Immature natural killer cell (primary cell): ENCODE measurements around the gene RLIM. TPM values are rescaled to one million over a fixed set of nuclear protein-coding genes. Genes with fewer than 3 reads are reported as not detected.

Experiments
- DNase-seq, 3 donors: peaks; one replicate each; pipeline ENCODE4 v3.0.0; 2022; ENCODE audit warnings: mixed read lengths in 1 of 3
- H3K27ac Mint-ChIP-seq, 6 donors: one replicate each; pipeline ENCODE4 v1.8.0; 2020; ENCODE audit warnings: mixed read lengths in 6 of 6, mild to moderate bottlenecking in 5 of 6, inconsistent platforms in 4 of 6, moderate library complexity in 3 of 6
- H3K27me3 Mint-ChIP-seq, 3 donors: one replicate each; pipeline ENCODE4 v1.8.0; 2020 to 2021; ENCODE audit warnings: low read depth in 3 of 3, mild to moderate bottlenecking in 3 of 3, mixed read lengths in 3 of 3, moderate library complexity in 3 of 3, inconsistent platforms in 1 of 3
- H3K36me3 Mint-ChIP-seq, 3 donors: one replicate each; pipeline ENCODE4 v1.8.0; 2020; ENCODE audit warnings: mixed read lengths in 3 of 3, inconsistent platforms in 2 of 3, mild to moderate bottlenecking in 2 of 3
- H3K4me1 Mint-ChIP-seq, 2 donors: one replicate each; pipeline ENCODE4 v1.8.0; 2020; ENCODE audit warnings: inconsistent platforms in 2 of 2, mild to moderate bottlenecking in 2 of 2, mixed read lengths in 2 of 2, moderate library complexity in 1 of 2
- H3K4me3 Mint-ChIP-seq, 5 donors: one replicate each; pipeline ENCODE4 v1.8.0; 2020; ENCODE audit warnings: mild to moderate bottlenecking in 5 of 5, mixed read lengths in 5 of 5, inconsistent platforms in 3 of 5, moderate library complexity in 3 of 5
- H3K9me3 Mint-ChIP-seq, 6 donors: one replicate each; pipeline ENCODE4 v1.8.0; 2020; ENCODE audit warnings: mild to moderate bottlenecking in 6 of 6, mixed read lengths in 6 of 6, inconsistent platforms in 4 of 6, moderate library complexity in 3 of 6
- polyA plus RNA-seq, 3 donors: library from polyadenylated mRNA; unstranded; fragments of 300-500 nt; fragmentation: Illumina TruSeq; gene quantifications; one replicate each; pipeline ENCODE4 v1.2.3, GENCODE V29; 2021

The RLIM gene
- polyA plus RNA-seq, 3 donors from 2014 or later, result 5.6 to 8.0 (median 8.0) TPM

- no peaks in the 10 kb centered on the region for H3K36me3 Mint-ChIP-seq
- DNase-seq, result no peak
- no peaks in the 10 kb centered on the region for H3K9me3 Mint-ChIP-seq
- no peaks in the 10 kb centered on the region for H3K4me1 Mint-ChIP-seq
- H3K27me3 Mint-ChIP-seq, result no peaks in the 10 kb centered on the region
- H3K4me3 Mint-ChIP-seq, result no peak overlapping the region
- H3K27ac Mint-ChIP-seq, result no peak overlapping the region
Observed at GRCh38 chrX:74578137-74578536, 36.3 kb downstream of the RLIM start.

DNA sequence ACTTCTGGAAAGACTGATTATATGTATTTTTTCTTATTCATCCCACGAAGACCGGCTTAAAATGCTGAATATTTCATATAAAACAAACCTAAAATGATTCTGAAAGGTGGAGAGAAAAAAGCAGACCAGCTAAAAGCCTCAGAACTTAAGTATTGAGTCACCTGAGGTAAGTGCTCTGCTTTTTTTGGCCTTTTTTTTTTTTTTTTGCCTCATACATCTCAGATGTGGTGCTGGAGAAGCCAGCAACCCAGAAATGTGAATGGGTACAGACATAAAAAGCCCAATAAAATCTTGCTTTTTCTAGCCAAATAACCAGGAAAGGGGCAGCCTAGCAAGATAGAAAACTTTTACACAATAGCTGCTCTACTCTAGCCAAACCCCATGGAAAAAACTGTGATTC is 57.0 kb downstream of the RLIM start:
- Mint-ChIP-seq H3K36me3 (peaks cover 0 to 3% (median 0%) of the 10 kb centered on the region in 3 donors), H3K27me3 (peaks cover 0 to 9% (median 4%) of the 10 kb centered on the region in 3 donors), H3K4me1 (no peaks in the 10 kb centered on the region), H3K4me3 (no peak overlapping the region), H3K27ac (no peak overlapping the region), H3K9me3 (no peaks in the 10 kb centered on the region)
- no peak for DNase-seq

DNA sequence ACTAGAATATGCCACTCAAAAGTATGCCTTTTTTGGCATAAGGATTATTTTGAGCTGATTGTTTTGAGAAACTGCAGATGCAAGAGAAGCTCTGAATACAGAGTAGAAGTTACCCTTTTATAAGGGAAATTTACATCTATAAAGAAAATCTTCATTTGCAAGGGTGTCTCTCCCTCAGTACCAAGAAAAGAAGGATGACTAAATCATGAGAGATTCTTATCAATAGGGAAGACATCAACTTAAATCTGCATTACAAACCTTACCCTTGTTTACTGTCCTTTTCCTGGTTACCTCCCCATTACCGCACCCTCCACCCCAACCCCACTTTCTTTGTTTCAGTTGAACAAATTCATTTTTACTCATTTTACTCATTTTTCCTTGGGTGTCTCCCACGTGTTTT is 62.5 kb downstream of the RLIM start:
- DNase-seq, result no peak
- peaks cover 0 to 3% (median 0%) of the 10 kb centered on the region in 3 donors for H3K36me3 Mint-ChIP-seq
- no peak overlapping the region for H3K4me3 Mint-ChIP-seq
- peaks cover 6 to 7% of the 10 kb centered on the region in 2 donors for H3K4me1 Mint-ChIP-seq
- no peak overlapping the region for H3K27ac Mint-ChIP-seq
- peaks cover 0 to 6% (median 2%) of the 10 kb centered on the region in 3 donors for H3K27me3 Mint-ChIP-seq
- no peaks in the 10 kb centered on the region for H3K9me3 Mint-ChIP-seq

DNA sequence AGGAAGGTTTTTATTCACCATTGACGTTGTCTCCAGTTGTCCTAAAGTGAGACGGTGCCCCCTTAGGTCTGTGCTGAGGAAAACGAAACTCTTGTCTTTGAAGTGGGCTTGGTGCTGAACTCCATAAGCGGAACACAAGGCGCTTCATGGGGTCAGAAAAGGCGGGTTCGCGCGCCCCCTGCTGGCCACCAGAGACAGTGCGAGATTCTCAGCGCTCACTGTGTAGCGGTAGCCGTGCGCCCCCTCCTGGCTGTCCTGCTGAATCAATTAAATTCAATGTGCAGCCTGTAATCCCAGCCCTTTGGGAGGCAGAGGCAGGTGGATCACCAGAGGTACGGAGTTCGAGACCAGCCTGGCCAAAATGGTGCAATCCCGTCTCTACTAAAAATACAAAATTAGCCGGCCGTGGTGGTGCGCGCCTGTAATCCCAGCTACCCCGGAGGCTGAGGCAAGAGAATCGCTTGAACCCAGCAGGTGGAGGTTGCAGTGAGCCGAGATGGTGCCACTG is 64.1 kb downstream of the RLIM start:
- peak overlapping the region in 4 of 6 donors; percentile 49 to 90 (median 82) for H3K27ac Mint-ChIP-seq
- H3K36me3 Mint-ChIP-seq, result no peaks in the 10 kb centered on the region
- H3K9me3 Mint-ChIP-seq, result no peaks in the 10 kb centered on the region
- peaks cover 0 to 5% (median 0%) of the 10 kb centered on the region in 3 donors for H3K27me3 Mint-ChIP-seq
- H3K4me3 Mint-ChIP-seq, result peak overlapping the region; percentile 59 to 85 (median 72)
- peaks cover 6 to 7% of the 10 kb centered on the region in 2 donors for H3K4me1 Mint-ChIP-seq
- peak; percentile 83 to 87 (median 83) for DNase-seq

DNA sequence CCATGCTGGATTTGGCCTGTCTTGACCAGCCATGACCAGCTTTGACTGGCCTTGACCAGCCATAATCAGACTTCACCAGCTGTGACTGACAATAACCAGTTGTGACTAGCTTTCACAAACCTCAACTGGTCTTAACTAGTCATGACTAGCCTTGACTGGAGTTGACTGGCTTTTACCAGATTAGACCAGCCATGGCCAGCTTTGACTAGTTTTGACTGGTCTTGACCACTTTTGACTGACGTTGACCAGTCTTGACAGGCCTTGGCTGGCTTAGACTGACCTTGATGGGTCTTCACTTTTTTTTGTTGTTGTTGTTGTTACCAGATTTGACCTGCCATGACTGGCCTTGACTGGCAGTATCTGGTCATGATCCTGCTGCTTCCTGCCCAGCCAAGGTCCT is 67.4 kb downstream of the RLIM start:
- Mint-ChIP-seq H3K4me3 (no peak overlapping the region), H3K9me3 (no peaks in the 10 kb centered on the region), H3K27me3 (peaks cover 0 to 3% (median 0%) of the 10 kb centered on the region in 3 donors), H3K27ac (no peak overlapping the region), H3K36me3 (no peaks in the 10 kb centered on the region), H3K4me1 (peaks cover 6 to 7% of the 10 kb centered on the region in 2 donors)
- DNase-seq, result no peak

- DNase-seq, result peak in 1 of 3 donors; percentile 5
- peaks cover 0 to 3% (median 0%) of the 10 kb centered on the region in 3 donors for H3K27me3 Mint-ChIP-seq
- no peak overlapping the region for H3K4me3 Mint-ChIP-seq
- no peak overlapping the region for H3K27ac Mint-ChIP-seq
- H3K4me1 Mint-ChIP-seq, result peaks cover 6 to 7% of the 10 kb centered on the region in 2 donors
- no peaks in the 10 kb centered on the region for H3K9me3 Mint-ChIP-seq
- no peaks in the 10 kb centered on the region for H3K36me3 Mint-ChIP-seq
Observed at GRCh38 chrX:74545880-74546523, 68.4 kb downstream of the RLIM start.

GRCh38 chrX:74540635-74541249 is 73.7 kb downstream of the RLIM start:
- H3K9me3 Mint-ChIP-seq, result no peaks in the 10 kb centered on the region
- H3K36me3 Mint-ChIP-seq, result no peaks in the 10 kb centered on the region
- no peak for DNase-seq
- no peak overlapping the region for H3K27ac Mint-ChIP-seq
- peaks cover 0 to 5% of the 10 kb centered on the region in 2 donors for H3K4me1 Mint-ChIP-seq
- H3K27me3 Mint-ChIP-seq, result peaks cover 0 to 18% (median 3%) of the 10 kb centered on the region in 3 donors
- H3K4me3 Mint-ChIP-seq, result no peak overlapping the region

DNA sequence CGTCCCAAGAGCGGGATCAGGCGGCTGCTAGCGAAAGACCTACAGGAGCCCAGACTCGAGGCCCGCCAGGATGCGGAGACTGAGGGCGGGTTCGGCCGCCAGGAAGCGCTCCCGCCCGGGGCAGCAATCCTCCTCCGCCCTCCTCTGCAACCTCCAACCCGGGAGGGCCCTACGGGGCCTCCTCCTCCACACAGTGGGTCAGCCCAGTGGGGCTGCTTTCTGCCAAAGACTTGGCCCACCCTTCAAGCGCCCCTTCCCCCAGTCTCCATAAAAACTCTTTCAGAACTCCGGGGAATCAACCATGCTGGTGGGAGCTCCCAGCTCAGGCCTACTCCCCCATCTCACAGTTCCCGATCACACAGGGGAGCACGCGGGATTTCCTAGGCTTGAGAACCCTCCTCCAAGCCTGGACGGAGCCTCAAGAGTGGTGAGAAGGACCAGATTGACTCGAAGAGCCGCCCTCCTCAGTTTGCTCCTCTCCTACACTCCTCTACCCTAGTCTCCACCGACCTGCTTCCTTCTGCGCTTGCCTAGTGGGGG is 77.5 kb downstream of the RLIM start:
- no peaks in the 10 kb centered on the region for H3K36me3 Mint-ChIP-seq
- peaks cover 3 to 21% (median 4%) of the 10 kb centered on the region in 3 donors for H3K27me3 Mint-ChIP-seq
- peak overlapping the region in 5 of 6 donors; percentile 60 to 73 (median 65) for H3K27ac Mint-ChIP-seq
- H3K9me3 Mint-ChIP-seq, result no peaks in the 10 kb centered on the region
- peaks cover 18 to 24% of the 10 kb centered on the region in 2 donors for H3K4me1 Mint-ChIP-seq
- peak overlapping the region; percentile 68 to 90 (median 85) for H3K4me3 Mint-ChIP-seq
- no peak for DNase-seq

DNA sequence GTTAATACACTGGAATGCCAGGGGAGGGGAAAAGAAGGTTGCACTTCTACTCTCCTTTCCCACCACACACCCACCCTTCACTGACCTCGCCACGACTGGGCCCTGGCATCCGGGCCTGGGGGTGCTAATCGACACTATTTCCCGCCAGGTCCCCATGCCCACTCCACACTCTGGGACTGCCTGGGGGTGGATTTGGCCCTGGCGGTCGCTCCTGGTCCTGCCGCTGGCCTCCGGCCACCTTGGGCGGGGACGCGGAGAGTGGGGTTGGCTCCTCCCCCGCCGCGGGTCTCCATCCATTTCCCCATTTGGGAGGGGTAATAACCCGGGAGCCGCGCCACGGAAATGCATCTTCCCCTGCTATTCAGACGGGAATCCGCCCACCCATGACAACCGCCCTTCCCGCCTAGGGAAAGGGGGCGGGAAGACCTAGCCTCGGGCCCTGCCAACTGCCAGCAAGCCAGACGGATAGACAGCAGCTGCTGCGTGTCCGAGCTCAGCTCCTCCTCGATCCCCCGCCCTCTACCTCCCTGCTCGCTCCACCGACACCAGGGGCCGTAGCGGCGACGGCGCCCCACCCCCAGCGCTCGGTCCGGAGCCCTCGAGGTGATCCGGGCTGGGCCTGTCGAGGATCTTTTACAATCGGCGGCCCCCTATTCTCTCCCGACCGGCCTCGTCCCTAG is 78.1 kb downstream of the RLIM start:
- DNase-seq, result peak; percentile 37 to 43 (median 39)
- H3K27me3 Mint-ChIP-seq, result peaks cover 3 to 21% (median 7%) of the 10 kb centered on the region in 3 donors
- peak overlapping the region; percentile 84 to 90 (median 85) for H3K4me3 Mint-ChIP-seq
- peaks cover 18 to 24% of the 10 kb centered on the region in 2 donors for H3K4me1 Mint-ChIP-seq
- no peaks in the 10 kb centered on the region for H3K9me3 Mint-ChIP-seq
- no peaks in the 10 kb centered on the region for H3K36me3 Mint-ChIP-seq
- H3K27ac Mint-ChIP-seq, result peak overlapping the region; percentile 71 to 85 (median 83)

- Mint-ChIP-seq H3K27ac (peak overlapping the region; percentile 71 to 85 (median 83)), H3K9me3 (no peaks in the 10 kb centered on the region), H3K36me3 (no peaks in the 10 kb centered on the region), H3K27me3 (peaks cover under 1 to 18% (median 7%) of the 10 kb centered on the region in 3 donors), H3K4me1 (peaks cover 18 to 24% of the 10 kb centered on the region in 2 donors), H3K4me3 (peak overlapping the region; percentile 84 to 90 (median 85))
- DNase-seq, result peak; percentile 31 to 42 (median 36)
Observed at GRCh38 chrX:74535408-74536151, 78.8 kb downstream of the RLIM start.
